Activated T-cell treated with anti-CD3 and anti-CD28 coated beads for 48 hours (primary cell): ENCODE data around the gene CAD.
"Not testable (repeated sequence)": the region's sequence is repeated elsewhere in the genome, so short reads cannot be mapped to it uniquely, and the experiment has no call there.

Source experiments
- DNase-seq: peaks from one replicate; pipeline ENCODE4 v3.0.0-alpha.2; 2020; ENCODE audit warnings: low read depth

The CAD gene

DNA sequence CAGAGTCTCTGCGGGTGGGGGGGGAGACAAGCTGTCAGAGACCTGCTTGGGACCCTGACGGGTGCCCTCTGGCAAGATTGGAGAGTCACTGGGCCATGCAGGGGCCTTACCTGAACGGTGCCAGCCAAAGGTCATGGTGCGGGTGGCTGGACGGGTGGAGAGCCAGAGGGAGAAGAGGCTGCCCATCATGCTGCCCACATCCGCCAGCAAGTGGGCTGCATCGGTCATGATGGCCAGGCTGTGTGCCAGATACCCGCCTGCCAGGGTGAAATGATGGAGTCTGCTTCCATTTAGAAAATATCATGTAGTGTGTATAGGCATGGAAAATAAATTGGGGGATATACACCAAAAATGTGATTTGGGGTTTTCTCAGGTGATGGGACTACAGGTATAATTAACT lies 40.9 kb downstream of the CAD start:
- DNase-seq, result no peak

- DNase-seq, result no peak
Observed at GRCh38 chr2:27261241-27261925, 44.2 kb downstream of the CAD start.

DNA sequence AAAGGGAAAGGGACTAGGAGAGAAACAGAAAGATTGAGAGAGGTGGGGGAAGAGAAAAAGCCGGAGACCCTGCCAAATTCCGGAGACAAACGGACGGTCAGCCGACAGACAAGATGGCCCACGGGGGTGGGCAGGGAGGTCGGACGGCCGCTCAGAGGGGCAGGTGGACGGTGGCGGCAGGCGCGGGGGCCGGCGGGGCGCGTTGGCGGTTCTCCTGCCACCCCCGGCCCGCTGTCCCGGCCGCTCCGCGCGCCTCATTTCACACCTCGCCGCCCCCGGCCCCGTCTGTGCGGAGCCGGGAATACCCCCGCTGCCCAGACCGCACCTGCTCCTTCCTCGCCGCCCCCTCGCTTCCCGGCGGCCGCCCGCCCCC lies 44.7 kb downstream of the CAD start:
- no peak for DNase-seq

GRCh38 chr2:27262379-27263286 lies 45.5 kb downstream of the CAD start, which contains the start of gene SLC30A3:
Gene SLC30A3, minus strand, starts transcription at chr2:27263047. Its CDS starts 141 bp downstream, at chr2:27262906.
- peak; percentile 75 for DNase-seq

DNA sequence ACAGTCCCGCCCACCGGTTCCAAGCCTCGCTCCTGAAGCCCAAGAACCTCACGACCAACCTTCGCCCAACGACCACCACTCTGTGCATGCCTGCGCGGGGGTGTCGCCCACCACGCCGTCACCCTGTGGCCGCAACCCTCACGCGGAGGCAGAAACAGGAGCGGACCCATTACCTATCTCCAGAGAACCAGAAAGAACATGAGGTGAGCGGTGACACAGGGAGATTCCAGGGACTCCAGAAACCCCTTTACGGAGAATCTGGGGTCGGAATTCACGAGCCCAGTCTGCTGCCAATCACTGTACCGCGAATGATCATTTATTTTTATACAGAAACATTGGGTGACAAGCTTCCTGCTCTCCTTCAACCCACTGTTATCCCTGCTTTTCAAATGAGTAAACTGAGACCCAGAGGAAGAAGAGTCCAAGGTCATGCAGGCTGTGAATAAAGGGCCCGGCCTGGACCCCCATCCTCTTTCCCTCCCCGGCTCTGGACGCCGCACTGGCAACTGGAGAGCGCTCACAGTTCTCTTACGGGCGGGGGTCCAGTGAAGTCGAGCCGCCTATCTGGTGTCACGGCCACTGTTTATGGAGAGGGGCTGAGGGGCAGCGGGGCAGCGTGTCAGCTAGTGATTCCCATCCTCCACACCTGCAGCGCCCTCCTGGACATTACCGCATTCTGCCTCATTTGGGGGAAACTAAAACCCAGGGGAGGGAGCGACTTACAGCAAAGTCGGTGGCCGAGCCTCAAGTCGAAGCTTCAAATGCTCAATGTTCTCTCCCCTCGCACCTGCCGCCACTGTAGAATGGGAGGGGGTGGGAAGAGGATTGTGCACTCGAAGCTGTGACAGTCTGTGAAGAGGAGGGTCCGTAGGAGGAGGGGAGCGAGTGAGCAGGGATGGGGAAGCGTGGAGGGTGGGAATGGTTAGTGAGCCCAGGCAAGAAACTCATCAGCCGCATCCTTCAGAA lies 46.4 kb downstream of the CAD start:
- DNase-seq, result no peak

GRCh38 chr2:27264253-27264752 lies 47.1 kb downstream of the CAD start:
- no peak for DNase-seq

DNA sequence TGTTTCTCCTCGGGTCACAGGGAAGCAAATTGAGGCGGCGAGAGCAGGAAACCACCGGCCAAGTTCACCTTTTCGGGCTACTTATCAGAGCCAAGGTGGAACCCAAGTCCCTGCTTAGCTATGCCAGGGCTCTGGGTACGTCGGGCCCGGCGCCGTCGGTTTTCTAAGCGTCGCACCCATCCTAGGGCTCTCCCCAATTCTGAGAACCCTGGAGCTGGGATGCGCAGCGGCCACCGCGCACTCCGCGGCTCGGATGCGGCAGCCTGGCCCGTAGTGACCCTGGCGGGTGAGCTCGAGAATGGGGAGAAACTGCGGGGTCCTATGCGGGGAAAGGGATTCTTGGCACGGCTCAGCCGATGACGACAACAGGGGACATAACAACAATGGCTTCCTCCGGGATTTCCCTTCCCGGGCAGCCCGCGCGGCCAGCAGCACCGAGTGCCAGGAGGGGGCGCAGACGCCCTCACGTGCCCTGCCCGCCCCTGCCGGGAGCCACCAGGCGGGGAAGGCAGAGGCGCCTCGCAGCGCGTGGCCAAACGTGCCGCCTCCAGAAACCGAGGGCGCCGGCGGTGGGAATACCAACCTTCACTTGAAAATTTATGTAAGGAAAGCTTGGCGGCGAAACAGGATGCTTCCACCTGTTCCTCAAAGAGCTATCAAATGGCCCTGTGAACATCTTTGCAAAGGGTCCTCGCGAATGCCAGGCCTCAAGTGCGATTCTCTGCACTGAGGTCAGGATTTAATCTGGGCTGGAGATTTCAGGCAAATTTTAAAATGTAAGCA lies 47.8 kb downstream of the CAD start:
- DNase-seq, result peak; percentile 67

DNA sequence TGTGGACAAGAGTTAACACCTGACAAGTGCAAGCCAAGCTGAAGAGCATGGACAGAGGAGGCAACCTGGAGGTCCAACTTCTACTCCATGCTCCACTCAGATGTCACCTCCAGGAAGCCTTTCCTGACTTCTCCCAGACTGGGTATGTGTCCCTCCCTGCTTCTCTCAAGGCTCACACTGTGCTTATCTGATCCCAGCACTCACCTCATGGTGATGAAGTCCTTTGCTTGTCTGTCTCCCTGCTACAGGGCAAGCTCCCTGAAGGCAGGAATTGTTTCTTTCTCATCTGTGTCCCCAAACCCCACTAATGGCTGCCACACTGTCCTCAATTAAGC lies 48.3 kb downstream of the CAD start:
- DNase-seq, result no peak

DNA sequence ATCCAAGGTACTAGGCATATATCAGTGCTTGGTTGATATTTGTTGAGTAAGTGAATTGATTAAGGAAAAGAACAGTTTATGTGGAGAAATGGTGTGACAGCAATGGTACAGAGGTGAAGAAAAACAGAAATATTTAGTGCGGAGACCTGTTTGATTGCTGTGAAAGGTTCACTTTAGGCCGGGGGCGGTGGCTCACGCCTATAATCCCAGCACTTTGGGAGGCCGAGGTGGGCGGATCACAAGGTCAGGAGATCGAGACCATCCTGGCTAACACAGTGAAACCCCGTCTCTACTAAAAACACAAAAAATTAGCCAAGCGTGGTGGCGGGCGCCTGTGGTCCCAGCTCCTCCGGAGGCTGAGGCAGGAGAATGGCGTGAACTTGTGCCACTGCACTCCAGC lies 51.1 kb downstream of the CAD start:
- DNase-seq, result not testable (repeated sequence)

GRCh38 chr2:27270131-27270530 lies 53.0 kb downstream of the CAD start:
- no peak for DNase-seq

GRCh38 chr2:27270670-27271069 lies 53.5 kb downstream of the CAD start:
- DNase-seq, result no peak

DNA sequence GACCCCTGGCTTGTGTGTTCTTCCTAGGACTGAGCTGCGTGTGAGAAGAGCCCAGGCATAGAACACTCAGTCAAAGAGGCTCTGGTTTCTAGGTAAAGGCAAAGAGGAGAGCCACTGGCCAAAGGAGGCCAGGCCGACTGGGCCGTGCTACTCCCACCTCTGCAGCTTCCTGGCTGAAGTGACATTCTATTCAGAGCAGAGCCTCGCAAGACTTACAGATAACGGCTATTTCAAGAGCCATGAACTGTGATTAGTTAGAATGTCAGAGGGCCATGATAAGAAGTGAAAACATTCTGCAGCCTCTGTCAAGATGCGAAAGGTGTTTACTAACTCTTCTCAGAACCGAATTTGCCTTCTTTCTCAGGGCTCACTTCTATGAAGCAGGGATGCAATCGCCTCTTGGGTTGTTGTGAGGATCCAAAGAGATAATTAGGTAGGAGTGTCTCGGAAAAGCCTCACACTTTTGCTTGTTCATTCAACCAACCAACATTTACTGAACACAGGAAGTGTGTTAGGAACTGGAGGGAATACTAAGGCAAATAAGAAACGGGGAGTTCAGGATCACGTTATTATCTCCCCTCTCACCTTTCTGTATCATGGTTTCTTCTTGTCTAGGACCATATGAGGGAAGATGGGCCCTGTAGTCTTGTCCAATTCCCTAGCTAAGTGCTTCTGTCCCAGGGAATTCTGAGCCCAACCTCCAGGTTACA lies 54.6 kb downstream of the CAD start:
- no peak for DNase-seq

GRCh38 chr2:27272537-27273522 lies 55.7 kb downstream of the CAD start:
- DNase-seq, result not testable (repeated sequence)

DNA sequence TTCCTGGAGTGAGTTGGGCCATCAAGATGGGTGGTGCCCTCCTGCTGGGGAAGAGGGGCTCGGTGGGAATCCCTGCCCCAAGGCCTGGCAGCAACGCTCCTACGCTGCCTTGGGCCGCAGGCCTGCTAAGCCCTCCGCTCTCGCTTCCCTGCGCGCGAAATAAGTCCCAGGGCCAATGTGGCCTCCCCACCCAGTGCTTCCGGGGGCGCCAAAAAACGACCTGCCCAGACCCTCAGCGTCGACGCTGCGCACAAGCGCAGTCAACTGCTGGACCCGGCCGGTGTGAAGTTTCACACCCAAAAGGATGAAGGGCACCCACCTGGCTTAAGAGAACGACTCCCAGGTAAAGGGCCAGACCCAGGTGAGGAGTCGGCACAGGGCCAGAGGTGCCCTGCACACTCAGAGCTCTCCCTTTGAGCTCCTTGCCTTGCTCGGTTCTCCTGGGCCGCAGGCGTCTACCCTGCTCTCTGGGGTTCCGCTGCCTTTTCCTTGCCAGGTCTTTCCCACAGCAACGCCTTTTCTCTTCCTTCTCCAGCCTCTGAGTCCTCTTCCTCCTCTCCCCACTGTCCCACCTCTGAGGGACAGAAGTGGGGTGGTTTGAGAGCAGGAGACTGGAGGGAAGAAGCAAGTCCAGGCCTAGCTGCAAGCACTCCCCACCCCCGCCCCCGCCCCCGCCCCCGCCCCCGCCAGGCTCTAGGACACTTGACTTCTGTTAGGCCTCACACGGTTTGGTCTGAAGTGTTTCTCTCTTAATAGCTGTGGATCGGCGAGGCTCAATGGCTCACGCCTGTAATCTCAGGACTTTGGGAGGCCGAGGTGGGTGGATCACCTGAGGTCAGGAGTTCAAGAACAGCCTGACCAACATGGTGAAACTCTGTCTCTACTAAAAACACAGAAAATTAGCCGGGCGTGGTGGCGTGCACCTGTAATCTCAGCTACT lies 58.3 kb downstream of the CAD start, which contains the start of gene DNAJC5G:
Gene DNAJC5G (plus strand): TSS at position 223 of the 940 bp plus-strand sequence. CDS start 1,296 bp downstream, outside the sequence.
- no peak for DNase-seq

GRCh38 chr2:27278010-27278409 lies 60.8 kb downstream of the CAD start:
- DNase-seq, result no peak

DNA sequence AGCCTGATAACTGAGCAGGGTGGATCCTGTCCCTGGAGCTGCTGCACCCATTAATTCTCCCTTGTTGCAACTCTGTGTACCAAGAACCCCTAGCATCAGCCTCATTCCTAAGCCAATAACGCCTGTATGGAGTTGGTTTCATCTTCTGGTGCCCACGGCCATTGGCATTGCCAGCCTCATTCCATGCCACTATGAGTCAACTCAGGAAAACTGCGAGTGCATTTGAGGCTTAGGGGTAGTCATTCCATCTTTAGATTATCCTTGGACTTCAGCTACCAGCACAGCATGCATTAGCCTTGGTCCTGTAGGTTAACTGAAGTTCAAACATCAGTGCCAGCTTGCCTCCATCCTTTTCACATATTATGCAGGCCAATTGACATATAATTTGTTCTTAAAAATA lies 63.7 kb downstream of the CAD start:
- DNase-seq, result no peak

DNA sequence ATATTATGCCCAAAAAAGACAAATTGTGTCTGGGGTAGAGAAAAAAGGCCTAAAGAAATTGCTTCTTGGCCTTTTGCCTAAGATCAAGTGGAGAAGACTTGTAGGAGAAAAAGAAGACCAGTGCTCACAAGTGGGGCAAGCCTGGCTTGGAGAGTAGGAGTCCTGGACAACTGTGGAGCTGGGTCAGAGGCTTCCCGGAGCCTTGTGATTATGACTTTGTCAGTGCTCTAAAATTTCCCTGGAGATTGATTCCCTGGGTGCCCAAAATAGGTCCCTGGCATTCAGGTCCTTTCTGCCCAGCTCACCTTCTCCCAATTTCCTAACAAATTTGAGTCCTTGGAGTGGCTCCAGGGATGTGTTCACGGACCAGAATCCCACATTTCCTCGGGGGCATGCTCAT lies 64.3 kb downstream of the CAD start:
- no peak for DNase-seq
